Cerebellar cortex (tissue), 1 donor: ENCODE measurements around the gene MAN1C1.
"Not testable (repeated sequence)": the region's sequence is repeated elsewhere in the genome, so short reads cannot be mapped to it uniquely, and the experiment has no call there.

ENCODE experiments used
- DNase-seq: peaks from one replicate; pipeline ENCODE4 v3.0.0-alpha.2; 2015; ENCODE audit warnings: low spot score

The MAN1C1 gene

GRCh38 chr1:25657883-25658760 is 41.5 kb downstream of the MAN1C1 start:
- DNase-seq, result no peak

- DNase-seq, result peak; percentile 87
Observed at GRCh38 chr1:25658791-25659431, 42.3 kb downstream of the MAN1C1 start.

GRCh38 chr1:25661043-25661815 is 44.6 kb downstream of the MAN1C1 start:
- no peak for DNase-seq

- DNase-seq, result no peak
Observed at GRCh38 chr1:25662061-25662460, 45.5 kb downstream of the MAN1C1 start.

- DNase-seq, result not testable (repeated sequence)
Observed at GRCh38 chr1:25662959-25663358, 46.4 kb downstream of the MAN1C1 start.

- DNase-seq, result no peak
Observed at GRCh38 chr1:25664357-25665199, 48.0 kb downstream of the MAN1C1 start.

GRCh38 chr1:25666460-25666859 is 49.9 kb downstream of the MAN1C1 start:
- no peak for DNase-seq

GRCh38 chr1:25668931-25669573 is 52.5 kb downstream of the MAN1C1 start:
- no peak for DNase-seq

GRCh38 chr1:25669781-25670567 is 53.4 kb downstream of the MAN1C1 start:
- no peak for DNase-seq

- no peak for DNase-seq
Observed at GRCh38 chr1:25671929-25672328, 55.3 kb downstream of the MAN1C1 start.

- DNase-seq, result no peak
Observed at GRCh38 chr1:25672763-25673409, 56.3 kb downstream of the MAN1C1 start.

GRCh38 chr1:25673456-25673855 is 56.9 kb downstream of the MAN1C1 start:
- no peak for DNase-seq

GRCh38 chr1:25673962-25674806 is 57.6 kb downstream of the MAN1C1 start:
- no peak for DNase-seq

GRCh38 chr1:25674807-25675084 is 58.2 kb downstream of the MAN1C1 start:
- DNase-seq, result no peak

GRCh38 chr1:25675729-25676476 is 59.3 kb downstream of the MAN1C1 start:
- DNase-seq, result no peak

- DNase-seq, result peak; percentile 92
Observed at GRCh38 chr1:25676488-25676887, 59.9 kb downstream of the MAN1C1 start.

GRCh38 chr1:25677193-25677773 is 60.7 kb downstream of the MAN1C1 start:
- DNase-seq, result no peak

- DNase-seq, result no peak
Observed at GRCh38 chr1:25679171-25679570, 62.6 kb downstream of the MAN1C1 start.
